Middle frontal gyrus (tissue), 1 donor: ENCODE results near the gene KIFC3.
"Not testable (repeated sequence)": the region's sequence is repeated elsewhere in the genome, so short reads cannot be mapped to it uniquely, and the experiment has no call there.

Source experiments
- DNase-seq: peaks from one replicate; pipeline ENCODE4 v3.0.0-alpha.2; 2015; ENCODE audit warnings: low spot score; ENCODE audit errors: extremely low spot score

Gene KIFC3, protein sequence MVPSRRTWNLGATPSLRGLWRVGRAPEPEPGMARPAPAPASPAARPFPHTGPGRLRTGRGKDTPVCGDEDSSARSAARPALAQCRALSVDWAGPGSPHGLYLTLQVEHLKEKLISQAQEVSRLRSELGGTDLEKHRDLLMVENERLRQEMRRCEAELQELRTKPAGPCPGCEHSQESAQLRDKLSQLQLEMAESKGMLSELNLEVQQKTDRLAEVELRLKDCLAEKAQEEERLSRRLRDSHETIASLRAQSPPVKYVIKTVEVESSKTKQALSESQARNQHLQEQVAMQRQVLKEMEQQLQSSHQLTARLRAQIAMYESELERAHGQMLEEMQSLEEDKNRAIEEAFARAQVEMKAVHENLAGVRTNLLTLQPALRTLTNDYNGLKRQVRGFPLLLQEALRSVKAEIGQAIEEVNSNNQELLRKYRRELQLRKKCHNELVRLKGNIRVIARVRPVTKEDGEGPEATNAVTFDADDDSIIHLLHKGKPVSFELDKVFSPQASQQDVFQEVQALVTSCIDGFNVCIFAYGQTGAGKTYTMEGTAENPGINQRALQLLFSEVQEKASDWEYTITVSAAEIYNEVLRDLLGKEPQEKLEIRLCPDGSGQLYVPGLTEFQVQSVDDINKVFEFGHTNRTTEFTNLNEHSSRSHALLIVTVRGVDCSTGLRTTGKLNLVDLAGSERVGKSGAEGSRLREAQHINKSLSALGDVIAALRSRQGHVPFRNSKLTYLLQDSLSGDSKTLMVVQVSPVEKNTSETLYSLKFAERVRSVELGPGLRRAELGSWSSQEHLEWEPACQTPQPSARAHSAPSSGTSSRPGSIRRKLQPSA

DNA sequence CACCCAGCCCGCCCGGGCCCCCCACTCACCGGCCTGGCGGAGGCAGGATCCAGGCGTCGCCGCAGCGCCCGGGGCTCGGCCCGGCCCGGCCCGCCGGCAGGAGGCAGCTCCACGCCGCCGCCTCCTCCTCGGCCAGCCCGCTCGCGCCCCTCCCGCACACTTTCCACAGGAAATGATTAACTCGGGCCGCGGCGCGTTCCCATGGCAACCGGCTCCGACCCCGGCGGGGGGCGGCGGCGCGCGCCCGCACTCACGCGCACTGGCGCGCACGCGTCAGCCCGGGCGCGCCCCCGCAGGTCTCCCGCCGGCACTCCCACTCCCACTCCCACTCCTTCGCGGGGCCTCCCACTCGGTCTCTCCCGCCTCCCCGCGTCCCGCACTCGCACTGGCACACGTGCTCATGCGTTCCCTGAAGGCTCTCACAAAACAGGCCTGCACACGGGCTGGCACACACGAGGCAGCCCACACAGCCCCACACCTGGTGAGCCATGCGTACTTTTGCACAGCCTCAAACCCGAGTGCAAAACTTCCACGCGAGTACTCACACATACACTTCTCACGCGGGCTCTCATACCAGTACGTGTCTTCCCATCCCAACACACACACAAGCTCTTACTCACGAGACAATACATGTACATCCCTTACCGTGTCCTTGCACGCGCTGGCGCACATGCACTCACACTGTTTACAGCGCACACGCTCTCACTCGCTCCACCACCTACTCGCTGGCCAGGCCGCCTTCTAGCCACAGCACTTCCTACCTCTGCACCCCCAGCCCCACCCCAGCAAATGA, at the start of gene KIFC3:
TSS of gene KIFC3 (minus strand) at position 151 of the 793 bp plus-strand sequence. CDS start 4,248 bp downstream, outside the sequence.
- peak; percentile 56 for DNase-seq

- DNase-seq = no peak
Observed at GRCh38 chr16:57848181-57848580, 45.9 kb upstream of the KIFC3 start.

DNA sequence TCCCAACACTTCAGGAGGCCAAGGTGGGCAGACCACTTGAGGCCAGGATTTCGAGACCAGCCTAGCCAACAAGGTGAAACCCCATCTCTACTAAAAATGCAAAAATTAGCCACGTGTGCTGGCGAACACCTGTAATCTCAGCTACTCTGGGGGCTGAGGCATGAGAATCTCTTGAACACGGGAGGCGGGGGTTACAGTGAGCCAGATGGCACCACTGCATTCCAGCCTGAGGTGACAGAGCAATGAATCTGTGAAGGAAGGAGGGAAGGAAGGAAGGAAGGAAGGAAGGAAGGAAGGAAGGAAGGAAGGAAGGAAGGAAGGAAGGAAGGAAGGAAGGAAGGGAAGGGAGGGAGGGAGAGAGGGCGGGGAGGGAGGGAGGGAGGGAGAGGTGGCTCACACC, 44.6 kb upstream of the KIFC3 start:
- DNase-seq = not testable (repeated sequence)

DNA sequence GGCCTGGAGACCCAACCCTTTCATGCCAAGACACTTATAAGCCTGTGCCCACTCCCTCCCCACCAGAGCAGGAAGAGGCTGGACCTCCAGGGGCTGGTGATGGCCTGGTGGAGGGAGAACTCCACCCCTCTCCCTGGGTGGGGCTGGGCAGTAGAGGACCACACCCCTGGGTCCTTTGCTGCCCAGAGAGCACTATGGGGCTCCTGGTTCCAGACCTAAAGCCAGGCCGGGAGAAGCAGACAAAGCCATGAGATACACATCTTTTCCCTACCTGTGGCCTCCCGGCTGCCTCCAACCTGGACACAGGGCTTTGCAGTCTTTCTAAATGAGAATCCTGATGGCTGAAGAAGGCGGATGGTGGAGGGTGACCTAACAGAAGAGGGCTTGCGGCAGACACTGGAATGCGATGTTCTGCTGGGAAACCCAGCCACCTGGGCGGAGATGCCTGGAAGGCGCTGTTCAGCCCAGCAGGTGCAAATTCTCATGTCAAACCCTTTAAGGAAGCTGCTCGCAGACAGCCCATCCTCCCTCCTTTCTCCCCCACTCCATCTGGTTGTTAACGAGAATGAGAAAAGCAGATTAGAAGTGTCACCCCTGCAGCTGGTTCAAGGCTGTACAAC, 43.9 kb upstream of the KIFC3 start:
- DNase-seq = no peak

DNA sequence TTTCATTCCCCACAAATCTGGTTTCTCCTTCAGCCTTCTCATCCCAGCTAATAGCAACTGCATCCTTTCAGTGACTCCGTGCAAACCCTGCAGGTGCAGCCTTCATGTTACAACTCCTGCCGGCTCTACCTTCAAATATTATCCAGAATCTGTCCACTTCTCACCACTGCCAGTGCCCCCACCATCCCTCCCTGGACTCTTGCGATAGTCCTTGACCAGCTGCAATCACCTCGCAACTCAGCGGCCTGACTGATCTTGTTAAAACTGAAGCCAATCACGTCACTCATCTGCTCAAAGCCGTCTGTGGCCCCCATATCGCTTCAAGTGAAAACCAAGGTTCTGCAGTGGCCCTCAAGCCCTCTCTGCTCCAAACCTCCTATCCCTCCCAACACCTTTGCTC, 42.8 kb upstream of the KIFC3 start:
- no peak for DNase-seq

- no peak for DNase-seq
Observed at GRCh38 chr16:57844416-57845030, 42.2 kb upstream of the KIFC3 start.

- DNase-seq = no peak
Observed at GRCh38 chr16:57843400-57843799, 41.1 kb upstream of the KIFC3 start.

- no peak for DNase-seq
Observed at GRCh38 chr16:57842601-57843000, 40.3 kb upstream of the KIFC3 start.

GRCh38 chr16:57840833-57841232, 38.5 kb upstream of the KIFC3 start:
- no peak for DNase-seq

DNA sequence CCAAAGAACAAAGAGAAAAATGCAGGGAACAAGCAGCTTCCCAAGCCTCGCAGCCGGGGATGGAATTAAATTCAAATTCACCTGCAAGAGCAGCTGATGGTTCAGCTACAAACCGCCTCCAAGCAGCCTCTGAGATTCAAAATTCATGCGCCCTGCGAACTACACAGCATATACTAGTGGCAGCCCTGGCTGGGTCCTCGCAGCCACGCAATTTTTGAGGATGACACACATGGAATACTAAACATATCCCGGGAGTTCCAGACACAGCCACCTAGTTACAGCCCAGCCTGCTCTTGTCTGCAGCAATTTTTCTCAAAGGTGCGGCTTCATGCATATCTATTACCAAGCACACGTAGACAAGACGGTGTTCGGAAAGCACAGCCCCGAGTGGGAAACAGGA, 35.9 kb upstream of the KIFC3 start:
- no peak for DNase-seq

- DNase-seq = no peak
Observed at GRCh38 chr16:57837305-57838125, 35.2 kb upstream of the KIFC3 start.

DNA sequence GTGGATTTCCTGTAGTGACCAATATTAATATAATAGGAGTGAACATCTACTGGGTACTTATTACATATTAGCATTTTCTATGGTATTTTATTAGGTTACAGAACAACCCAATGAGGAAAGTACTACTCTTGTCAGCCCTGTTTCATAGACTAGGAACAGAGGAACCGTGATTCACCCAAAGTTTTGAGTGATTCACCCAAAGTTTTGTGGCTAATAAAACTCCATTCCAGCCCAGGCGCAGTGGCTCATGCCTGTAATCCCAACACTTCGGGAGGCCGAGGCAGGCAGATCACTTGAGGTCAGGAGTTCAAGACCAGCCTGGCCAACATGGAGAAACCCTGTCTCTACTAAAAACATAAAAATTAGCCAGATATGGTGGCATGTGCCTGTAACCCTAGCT, 33.1 kb upstream of the KIFC3 start:
- DNase-seq = not testable (repeated sequence)

GRCh38 chr16:57834936-57835335, 32.6 kb upstream of the KIFC3 start:
- DNase-seq = no peak

DNA sequence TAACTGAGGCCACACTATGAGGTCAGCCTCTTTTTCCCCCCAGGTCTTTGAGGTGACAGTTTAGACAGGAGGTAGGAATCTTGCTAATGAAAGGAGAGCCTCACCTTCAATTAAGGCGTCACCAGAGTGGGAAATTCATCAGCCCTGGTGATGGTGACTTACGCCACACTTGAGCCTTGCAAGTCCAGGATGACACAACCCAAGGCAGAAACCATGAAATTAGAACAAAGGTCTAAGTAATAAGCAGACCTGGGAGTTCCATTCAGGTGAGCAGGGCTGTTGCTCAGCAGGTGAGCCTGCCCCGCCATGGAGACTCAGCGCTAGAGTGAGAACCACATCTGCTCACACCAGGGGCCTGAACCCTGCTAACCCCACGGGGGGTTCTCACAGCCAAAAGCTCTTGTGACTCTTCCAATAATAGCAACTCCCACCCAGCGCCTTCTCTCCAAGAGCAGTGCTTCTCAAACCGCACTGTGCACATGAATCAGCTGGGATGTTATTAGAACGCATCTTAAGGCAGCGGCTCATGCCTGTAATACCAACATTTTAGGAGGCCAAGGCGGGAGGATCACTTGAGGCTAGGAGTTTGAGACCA, 28.7 kb upstream of the KIFC3 start:
- no peak for DNase-seq

- DNase-seq = no peak
Observed at GRCh38 chr16:57829969-57830360, 27.7 kb upstream of the KIFC3 start.

DNA sequence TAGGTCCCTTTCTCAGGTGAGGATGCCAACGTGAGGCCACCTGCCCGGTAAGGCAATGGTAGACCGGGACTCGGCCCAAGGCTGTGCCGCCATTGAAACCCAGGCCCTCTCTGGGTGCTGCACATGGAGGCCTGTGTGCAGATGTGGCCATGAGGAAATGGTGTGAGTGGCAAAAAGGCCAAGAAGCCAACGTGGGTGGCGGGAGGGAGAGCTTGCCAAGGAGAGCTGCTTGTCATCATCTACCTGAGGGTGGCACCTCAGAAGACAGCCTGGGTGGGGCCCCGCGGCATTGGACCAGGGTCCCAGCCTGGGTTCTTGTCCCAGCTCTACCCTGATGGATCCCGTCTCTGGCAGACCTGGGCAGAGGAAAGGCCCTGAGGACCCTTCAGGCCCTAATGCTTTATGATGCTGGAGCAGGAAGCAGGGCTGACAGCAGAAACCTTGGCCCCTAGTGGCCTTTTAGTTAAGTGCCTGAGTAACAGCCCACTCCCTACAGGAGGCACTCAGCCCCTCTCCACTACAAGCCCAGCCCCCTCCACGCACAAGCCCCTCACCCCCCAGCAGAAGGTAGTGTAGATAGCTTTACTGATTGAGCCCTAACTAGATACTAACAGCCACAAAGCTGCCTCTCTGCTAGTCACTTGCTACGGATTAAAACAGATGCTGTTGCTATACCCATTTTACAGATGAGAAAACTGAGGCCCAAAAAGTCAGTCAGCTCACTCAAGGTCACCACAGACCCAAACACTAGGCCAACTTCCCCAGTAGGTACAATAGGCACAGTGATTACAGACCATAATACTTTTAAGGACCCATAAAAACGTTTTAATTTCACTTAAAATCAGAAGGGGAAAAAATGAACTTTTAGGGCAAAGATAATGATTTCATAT, 26.2 kb upstream of the KIFC3 start:
- DNase-seq = no peak

- DNase-seq = no peak
Observed at GRCh38 chr16:57826706-57827625, 24.7 kb upstream of the KIFC3 start.
